ENCODE measurements around the gene BRAF.

GRCh38 chr7:140966561-140967233 is 42.0 kb upstream of the BRAF start:
- no peak for TF ChIP-seq CTCF (IDR thresholded peaks at IDR 0.05)
- no peak for TF ChIP-seq POLR2A (IDR thresholded peaks at IDR 0.05)
- TF ChIP-seq EP300 (IDR thresholded peaks at IDR 0.05): no peak

All from suprapubic skin (tissue), 3 donors.